Keratinocyte (primary cell): Measurements from ENCODE around the gene WBP1L. TPM values are rescaled to one million over a fixed set of nuclear protein-coding genes. Genes with fewer than 3 reads are reported as not detected.
A peak's percentile ranks its signal among the peaks of the same experiment; 100 is the strongest.

ENCODE experiments used
- DNase-seq: peaks from one replicate; pipeline ENCODE4 v3.0.0-alpha.2; 2011; ENCODE audit warnings: low read depth, missing footprints, low spot score
- FAIRE-seq: peaks from 2 replicates; lab custom pipeline; 2011; peaks lifted over from hg19 to GRCh38; lab: Jason Lieb, UNC
- H2AFZ ChIP-seq: 2 replicates; pipeline ENCODE4 v1.6.0; 2012; ENCODE audit warnings: low read length, control low read depth, inconsistent platforms; ENCODE audit not compliant: control insufficient read depth
- H3K27ac ChIP-seq: 2 replicates; pipeline ENCODE4 v1.5.1; 2011; ENCODE audit warnings: low read length; ENCODE audit not compliant: control insufficient read depth, insufficient read depth
- H3K27me3 ChIP-seq: 3 replicates; pipeline ENCODE4 v1.6.0; 2011; ENCODE audit warnings: low read length; ENCODE audit not compliant: control insufficient read depth, insufficient read depth; ENCODE audit errors: extremely low read depth
- H3K36me3 ChIP-seq, 2 experiments: 2 replicates in 1 of 2; 3 replicates in 1 of 2; pipeline ENCODE4 v1.5.1; 2011; ENCODE audit warnings: low read length in 2 of 2, mild to moderate bottlenecking in 1 of 2; ENCODE audit not compliant: control insufficient read depth in 2 of 2, insufficient read depth in 2 of 2; ENCODE audit errors: extremely low read depth in 1 of 2
- H3K4me1 ChIP-seq: 3 replicates; pipeline ENCODE4 v1.5.1; 2011; ENCODE audit warnings: low read length; ENCODE audit not compliant: control insufficient read depth, insufficient read depth; ENCODE audit errors: extremely low read depth
- H3K4me2 ChIP-seq: 3 replicates; pipeline ENCODE4 v1.6.0; 2011; ENCODE audit warnings: low read depth, low read length; ENCODE audit not compliant: control insufficient read depth, insufficient read depth; ENCODE audit errors: extremely low read depth
- H3K4me3 ChIP-seq, 3 experiments: fragments of 200-600 bp in 1 of 3; sonication (generic) in 1 of 3; 2 replicates in 2 of 3; 3 replicates in 1 of 3; pipeline ENCODE4 v1.5.1; 2011 to 2016; ENCODE audit warnings: low read length in 3 of 3, mild to moderate bottlenecking in 3 of 3, control low read depth in 2 of 3, inconsistent platforms in 1 of 3, low read depth in 1 of 3, mixed read lengths in 1 of 3, mixed run types in 1 of 3, moderate library complexity in 1 of 3; ENCODE audit not compliant: control insufficient read depth in 2 of 3, insufficient read depth in 2 of 3; ENCODE audit errors: extremely low read depth in 1 of 3
- H3K79me2 ChIP-seq: 2 replicates; pipeline ENCODE4 v1.6.0; 2012; ENCODE audit warnings: low read length; ENCODE audit not compliant: control insufficient read depth, insufficient read depth
- H3K9ac ChIP-seq: 3 replicates; pipeline ENCODE4 v1.6.0; 2011; ENCODE audit warnings: low read length; ENCODE audit not compliant: control insufficient read depth, insufficient read depth; ENCODE audit errors: extremely low read depth
- H3K9me1 ChIP-seq: 3 replicates; pipeline ENCODE4 v1.6.0; 2011; ENCODE audit warnings: low read length; ENCODE audit not compliant: control insufficient read depth, insufficient read depth; ENCODE audit errors: extremely low read depth
- H3K9me3 ChIP-seq: 2 replicates; pipeline ENCODE4 v1.5.1; 2012; ENCODE audit warnings: low read depth, low read length; ENCODE audit not compliant: control insufficient read depth
- H4K20me1 ChIP-seq: 3 replicates; pipeline ENCODE4 v1.6.0; 2011; ENCODE audit warnings: low read length; ENCODE audit not compliant: control insufficient read depth, insufficient read depth; ENCODE audit errors: extremely low read depth
- CTCF ChIP-seq, 3 experiments: IDR thresholded peaks in 1 of 3; conservative IDR thresholded peaks in 1 of 3; optimal IDR thresholded peaks in 1 of 3; 2 replicates in 2 of 3; 3 replicates in 1 of 3; pipeline versions ENCODE3 to v1.5.1; 2011; ENCODE audit warnings: low read length in 3 of 3, mild to moderate bottlenecking in 3 of 3, moderate library complexity in 2 of 3, control low read depth in 1 of 3, inconsistent platforms in 1 of 3; ENCODE audit not compliant: insufficient read depth in 2 of 3; ENCODE audit errors: extremely low read depth in 1 of 3
- EZH2 ChIP-seq: IDR thresholded peaks from one replicate; pipeline ENCODE4 v1.6.1; 2012; ENCODE audit warnings: inconsistent platforms, mild to moderate bottlenecking, low read length, moderate library complexity
- dilution Hi-C: fragments of 300-500 bp; cut with MboI; formaldehyde crosslinking; loops from one replicate; pipeline ENCODE4 v1.7.0; 2020; ENCODE audit warnings: low sequenced_read_pairs; ENCODE audit not compliant: extremely low pct_ligation_motif_present
- polyA plus RNA-seq, 5 experiments: library from polyadenylated mRNA; depleted of rRNA in 3 of 5; stranded (reverse) in 3 of 5; stranded (forward) in 1 of 5; unstranded in 1 of 5; fragments of >200 nt; gene quantifications; 1 replicate in 1 of 5; 2 replicates in 3 of 5; 3 replicates in 1 of 5; pipeline versions ENCODE4 v1.2.1 to v1.2.3, GENCODE V29; 2011 to 2012; ENCODE audit warnings: missing spikeins in 2 of 5, low read depth in 1 of 5, low replicate concordance in 1 of 5

Gene WBP1L
- polyA plus RNA-seq, 1 donor (not counting 4 experiments of a cell fraction or from before 2014, with no cell fraction given): 24.3 TPM

- no peak for DNase-seq
- no peak overlapping the region for H3K4me3 ChIP-seq
- dilution Hi-C loops: no loop called here
- no peaks in the 10 kb centered on the region for H3K27me3 ChIP-seq
- TF ChIP-seq CTCF (optimal IDR thresholded peaks at IDR 0.05 in 1 of 3, IDR thresholded peaks at IDR 0.05 in 1 of 3, conservative IDR thresholded peaks at IDR 0.05 in 1 of 3; ENCODE audit: extremely low read depth in 1 of 3, insufficient read depth in 2 of 3, low read length in 3 of 3) (no peak), EZH2 (no peak)
- H3K4me1 ChIP-seq: peaks cover 13% of the 10 kb centered on the region
- FAIRE-seq: no peak
- no peaks in the 10 kb centered on the region for H3K9me3 ChIP-seq
- no peak overlapping the region for H3K27ac ChIP-seq
- peaks cover 4% of the 10 kb centered on the region for H3K79me2 ChIP-seq
- H4K20me1 ChIP-seq: no peaks in the 10 kb centered on the region
- H3K36me3 ChIP-seq: peaks cover 0 to 5% of the 10 kb centered on the region in 2 experiments
- H3K9ac ChIP-seq: no peak overlapping the region
- H3K4me2 ChIP-seq: peak overlapping the region; percentile 29
- H2AFZ ChIP-seq: no peak overlapping the region
- no peaks in the 10 kb centered on the region for H3K9me1 ChIP-seq
These were observed 48.1 kb downstream of the WBP1L start for GRCh38 chr10:102791754-102792395.

- TF ChIP-seq EZH2: no peak
- no peak for TF ChIP-seq CTCF (optimal IDR thresholded peaks at IDR 0.05 in 1 of 3, IDR thresholded peaks at IDR 0.05 in 1 of 3, conservative IDR thresholded peaks at IDR 0.05 in 1 of 3; ENCODE audit: extremely low read depth in 1 of 3, insufficient read depth in 2 of 3, low read length in 3 of 3)
- H4K20me1 ChIP-seq: no peaks in the 10 kb centered on the region
- FAIRE-seq (no peak), DNase-seq (no peak)
- H3K4me3 ChIP-seq: no peak overlapping the region
- no peaks in the 10 kb centered on the region for H3K27me3 ChIP-seq
- H2AFZ ChIP-seq: no peak overlapping the region
- H3K27ac ChIP-seq: no peak overlapping the region
- no peaks in the 10 kb centered on the region for H3K9me1 ChIP-seq
- no peak overlapping the region for H3K9ac ChIP-seq
- no peaks in the 10 kb centered on the region for H3K9me3 ChIP-seq
- H3K36me3 ChIP-seq: peaks cover 16 to 25% of the 10 kb centered on the region in 2 experiments
- peaks cover 23% of the 10 kb centered on the region for H3K4me1 ChIP-seq
- peak overlapping the region; percentile 63 for H3K4me2 ChIP-seq
- H3K79me2 ChIP-seq: peaks cover 2% of the 10 kb centered on the region
- dilution Hi-C loops: no loop called here
These were observed 52.0 kb downstream of the WBP1L start for GRCh38 chr10:102795453-102796406.
